Neural cell (in vitro differentiated cells): ENCODE data around the gene SLC15A5. TPM values are rescaled to one million over a fixed set of nuclear protein-coding genes. Genes with fewer than 3 reads are reported as not detected.

Experiments
- H2AFZ ChIP-seq: fragments of 200-600, 300-800 bp; sonication (generic), shearing (Covaris generic); 2 replicates; pipeline ENCODE4 v1.6.0; 2014; ENCODE audit warnings: low read depth, mild to moderate bottlenecking, antibody characterized with exemption, low read length, moderate library complexity
- H3F3A ChIP-seq: fragments of 200-600 bp; shearing (Covaris generic); 2 replicates; pipeline ENCODE4 v1.6.1; 2016; ENCODE audit warnings: mild to moderate bottlenecking, moderate library complexity, mixed read lengths, antibody characterized with exemption, low read length; ENCODE audit not compliant: insufficient read depth, poor library complexity, severe bottlenecking
- H3K27ac ChIP-seq: fragments of 200-600, 300-800 bp; sonication (generic), shearing (Covaris generic); 2 replicates; pipeline ENCODE4 v1.5.1; 2014; ENCODE audit warnings: mild to moderate bottlenecking, low read length, moderate library complexity
- H3K27me3 ChIP-seq: fragments of 300-800, 200-600 bp; sonication (generic), shearing (Covaris generic); 2 replicates; pipeline ENCODE4 v1.6.0; 2014; ENCODE audit warnings: mild to moderate bottlenecking, low read depth, low read length, moderate library complexity; ENCODE audit not compliant: insufficient read depth
- H3K36me3 ChIP-seq: fragments of 300-800, 200-600 bp; sonication (generic), shearing (Covaris generic); 2 replicates; pipeline ENCODE4 v1.5.1; 2014; ENCODE audit warnings: mild to moderate bottlenecking, antibody characterized with exemption, low read length, moderate library complexity; ENCODE audit not compliant: insufficient read depth
- H3K4me2 ChIP-seq: fragments of 300-800, 200-600 bp; sonication (generic), shearing (Covaris generic); 2 replicates; pipeline ENCODE4 v1.6.0; 2014; ENCODE audit warnings: mild to moderate bottlenecking, low read length
- H3K4me3 ChIP-seq: fragments of 300-800, 200-600 bp; sonication (generic), shearing (Covaris generic); 2 replicates; pipeline ENCODE4 v1.5.1; 2014; ENCODE audit warnings: mild to moderate bottlenecking, low read length, moderate library complexity
- H3K79me2 ChIP-seq: fragments of 200-600 bp; shearing (Covaris generic); replicated peaks from 2 replicates; pipeline ENCODE4 v1.6.0; 2014; ENCODE audit warnings: mild to moderate bottlenecking, low read length, moderate library complexity; ENCODE audit not compliant: insufficient read depth
- H3K9ac ChIP-seq: fragments of 300-800, 200-600 bp; sonication (generic), shearing (Covaris generic); 2 replicates; pipeline ENCODE4 v1.6.1; 2016; ENCODE audit warnings: mild to moderate bottlenecking, low read length, mixed read lengths
- H3K9me2 ChIP-seq: fragments of 200-600 bp; shearing (Covaris generic); 2 replicates; pipeline ENCODE4 v1.6.1; 2016; ENCODE audit warnings: mild to moderate bottlenecking, low read length, mixed read lengths; ENCODE audit not compliant: insufficient read depth
- H3K9me3 ChIP-seq: fragments of 200-600, 300-800 bp; sonication (generic), shearing (Covaris generic); 2 replicates; pipeline ENCODE4 v1.6.1; 2016; ENCODE audit warnings: mild to moderate bottlenecking, mixed run types, low read length, moderate library complexity, mixed read lengths
- H4K20me1 ChIP-seq: fragments of 200-600 bp; shearing (Covaris generic); 2 replicates; pipeline ENCODE4 v1.6.1; 2016; ENCODE audit warnings: mild to moderate bottlenecking, mixed run types; ENCODE audit not compliant: insufficient read depth
- CTCF ChIP-seq: fragments of 450-650 bp; IDR thresholded peaks from 2 replicates; pipeline ENCODE4 v1.5.1; 2014; ENCODE audit warnings: antibody characterized with exemption, mild to moderate bottlenecking, moderate library complexity; ENCODE audit not compliant: poor library complexity, severe bottlenecking
- EP300 ChIP-seq: fragments of 450-650 bp; conservative IDR thresholded peaks from 2 replicates; pipeline ENCODE4 v1.6.1; 2014; ENCODE audit warnings: antibody characterized with exemption, mild to moderate bottlenecking, moderate library complexity; ENCODE audit not compliant: poor library complexity, severe bottlenecking
- EZH2 ChIP-seq: fragments of 200-600, 300-800 bp; shearing (Covaris generic), sonication (generic); IDR thresholded peaks from 2 replicates; pipeline ENCODE4 v1.6.1; 2014; ENCODE audit warnings: antibody characterized with exemption, low read length, borderline replicate concordance, mild to moderate bottlenecking; ENCODE audit not compliant: insufficient read depth, poor library complexity, severe bottlenecking
- MXI1 ChIP-seq: fragments of 450-650 bp; conservative IDR thresholded peaks from 2 replicates; pipeline ENCODE4 v1.6.1; 2014; ENCODE audit warnings: antibody characterized with exemption, mild to moderate bottlenecking; ENCODE audit not compliant: poor library complexity, severe bottlenecking
- POLR2AphosphoS5 ChIP-seq: IDR thresholded peaks from 2 replicates; pipeline ENCODE4 v1.6.1; 2012
- RAD21 ChIP-seq: fragments of 450-650 bp; conservative IDR thresholded peaks from 2 replicates; pipeline ENCODE4 v1.6.1; 2014; ENCODE audit warnings: antibody characterized with exemption, mild to moderate bottlenecking, moderate library complexity
- REST ChIP-seq: IDR thresholded peaks from 2 replicates; pipeline ENCODE4 v1.6.1; 2012; ENCODE audit warnings: borderline replicate concordance
- SMC3 ChIP-seq: fragments of 450-650 bp; conservative IDR thresholded peaks from 2 replicates; pipeline ENCODE4 v1.6.1; 2014; ENCODE audit warnings: antibody characterized with exemption, mild to moderate bottlenecking, moderate library complexity; ENCODE audit not compliant: poor library complexity
- TAF1 ChIP-seq: IDR thresholded peaks from 2 replicates; pipeline ENCODE4 v1.6.1; 2012; ENCODE audit warnings: low read depth
- polyA plus RNA-seq: library from polyadenylated mRNA; depleted of rRNA; stranded (reverse); fragments of >200 nt; gene quantifications from 2 replicates; pipeline ENCODE4 v1.2.3, GENCODE V29; 2014

Gene SLC15A5
- polyA plus RNA-seq, 1 donor from 2014 or later = not detected

- no peaks in the 10 kb centered on the region for H3K36me3 ChIP-seq
- no peaks in the 10 kb centered on the region for H3F3A ChIP-seq
- TF ChIP-seq CTCF = no peak
- no peak for TF ChIP-seq MXI1
- TF ChIP-seq REST = no peak
- TF ChIP-seq RAD21 = no peak
- TF ChIP-seq EP300 = no peak
- TF ChIP-seq SMC3 = no peak
- TF ChIP-seq POLR2AphosphoS5 = no peak
- no peaks in the 10 kb centered on the region for H3K9me3 ChIP-seq
- H3K4me3 ChIP-seq = no peak overlapping the region
- no peak overlapping the region for H3K27ac ChIP-seq
- no peaks in the 10 kb centered on the region for H4K20me1 ChIP-seq
- H2AFZ ChIP-seq = no peak overlapping the region
- no peaks in the 10 kb centered on the region for H3K79me2 ChIP-seq
- H3K27me3 ChIP-seq = no peaks in the 10 kb centered on the region
- H3K4me2 ChIP-seq = no peak overlapping the region
- no peak overlapping the region for H3K9ac ChIP-seq
- no peaks in the 10 kb centered on the region for H3K9me2 ChIP-seq
Observed at GRCh38 chr12:16225692-16226091, 51.8 kb downstream of the SLC15A5 start.

GRCh38 chr12:16224196-16224595, 53.3 kb downstream of the SLC15A5 start:
- H3K36me3 ChIP-seq = no peaks in the 10 kb centered on the region
- H3F3A ChIP-seq = no peaks in the 10 kb centered on the region
- H3K4me3 ChIP-seq = no peak overlapping the region
- H3K9me3 ChIP-seq = no peaks in the 10 kb centered on the region
- H2AFZ ChIP-seq = no peak overlapping the region
- H3K9ac ChIP-seq = no peak overlapping the region
- no peaks in the 10 kb centered on the region for H3K9me2 ChIP-seq
- TF ChIP-seq RAD21 (no peak), EZH2 (no peak), CTCF (no peak), TAF1 (no peak), SMC3 (no peak), EP300 (no peak), POLR2AphosphoS5 (no peak), MXI1 (no peak), REST (no peak)
- H3K27me3 ChIP-seq = no peaks in the 10 kb centered on the region
- no peak overlapping the region for H3K27ac ChIP-seq
- no peaks in the 10 kb centered on the region for H3K79me2 ChIP-seq
- H3K4me2 ChIP-seq = no peak overlapping the region
- no peaks in the 10 kb centered on the region for H4K20me1 ChIP-seq
